Measurements from ENCODE around the gene TMTC3.

GRCh38 chr12:88166179-88166578 lies 24.1 kb downstream of the TMTC3 start:
- TF ChIP-seq EZH2phosphoT487 (IDR thresholded peaks at IDR 0.05; ENCODE audit: low read depth) = no peak
- TF ChIP-seq CTCF (IDR thresholded peaks at IDR 0.05; ENCODE audit: low read depth, low read length) = no peak
